Fibroblast of skin of right quadriceps (primary cell): Measurements from ENCODE around the gene MEMO1.
A peak's percentile ranks its signal among the peaks of the same experiment; 100 is the strongest.
"Not testable (repeated sequence)": the region's sequence is repeated elsewhere in the genome, so short reads cannot be mapped to it uniquely, and the experiment has no call there.

ENCODE experiments used
- DNase-seq: peaks from one replicate; pipeline ENCODE4 v3.0.0-alpha.2; 2013

Gene MEMO1

GRCh38 chr2:31901900-31902299 lies 108.9 kb downstream of the MEMO1 start:
- no peak for DNase-seq

DNA sequence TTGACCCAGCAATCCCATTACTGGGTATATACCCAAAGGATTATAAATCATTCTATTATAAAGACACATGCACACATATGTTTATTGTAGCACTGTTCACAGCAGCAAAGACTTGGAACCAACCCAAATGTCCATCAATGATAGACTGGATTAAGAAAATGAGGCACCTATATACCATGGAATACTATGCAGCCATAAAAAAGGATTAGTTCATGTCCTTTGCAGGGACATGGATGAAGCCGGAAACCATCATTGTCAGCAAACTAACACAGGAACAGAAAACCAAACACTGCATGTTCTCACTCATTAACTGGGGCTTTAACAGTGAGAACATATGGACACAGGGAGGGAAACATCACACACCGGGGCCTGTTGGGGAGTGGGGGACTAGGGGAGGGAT lies 110.7 kb downstream of the MEMO1 start:
- DNase-seq: not testable (repeated sequence)

DNA sequence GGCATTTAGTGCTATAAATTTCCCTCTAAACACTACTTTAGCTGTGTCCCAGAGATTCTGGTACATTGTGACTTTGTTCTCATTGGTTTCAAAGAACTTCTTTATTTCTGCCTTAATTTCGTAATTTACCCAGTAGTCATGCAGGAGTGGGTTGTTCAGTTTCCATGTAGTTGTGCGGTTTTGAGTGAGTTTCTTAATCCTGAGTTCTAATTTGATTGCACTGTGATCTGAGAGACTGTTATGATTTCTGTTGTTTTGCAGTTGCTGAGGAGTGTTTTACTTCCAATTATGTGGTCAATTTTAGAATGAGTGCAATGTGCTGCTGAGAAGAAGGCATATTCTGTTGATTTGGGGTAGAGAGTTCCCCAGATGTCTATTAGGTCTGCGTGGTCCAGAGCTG lies 112.5 kb downstream of the MEMO1 start:
- DNase-seq: not testable (repeated sequence)

GRCh38 chr2:31897340-31897739 lies 113.5 kb downstream of the MEMO1 start:
- not testable (repeated sequence) for DNase-seq

- DNase-seq: no peak
Measured at GRCh38 chr2:31896293-31896692, 114.5 kb downstream of the MEMO1 start.

- no peak for DNase-seq
Measured at GRCh38 chr2:31894656-31895055, 116.2 kb downstream of the MEMO1 start.

DNA sequence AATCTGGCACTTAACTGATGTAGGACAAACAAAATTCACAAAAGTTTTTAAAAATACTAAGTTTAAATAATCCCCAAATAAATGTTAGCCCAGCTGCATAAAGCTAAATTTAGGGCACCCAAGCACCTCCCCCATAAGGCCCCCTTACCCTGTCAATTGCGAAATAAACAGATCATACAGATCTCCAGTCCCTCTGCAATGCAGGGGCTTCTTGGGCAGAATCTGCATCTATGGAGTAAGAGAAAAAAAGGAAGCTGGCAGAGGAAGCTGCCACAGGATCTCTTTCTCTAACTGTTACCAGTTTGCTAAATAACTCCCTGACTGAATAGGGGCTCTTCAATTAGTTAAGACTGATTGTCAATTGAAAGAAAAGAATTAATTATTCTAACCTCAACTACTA lies 117.7 kb downstream of the MEMO1 start:
- no peak for DNase-seq

DNA sequence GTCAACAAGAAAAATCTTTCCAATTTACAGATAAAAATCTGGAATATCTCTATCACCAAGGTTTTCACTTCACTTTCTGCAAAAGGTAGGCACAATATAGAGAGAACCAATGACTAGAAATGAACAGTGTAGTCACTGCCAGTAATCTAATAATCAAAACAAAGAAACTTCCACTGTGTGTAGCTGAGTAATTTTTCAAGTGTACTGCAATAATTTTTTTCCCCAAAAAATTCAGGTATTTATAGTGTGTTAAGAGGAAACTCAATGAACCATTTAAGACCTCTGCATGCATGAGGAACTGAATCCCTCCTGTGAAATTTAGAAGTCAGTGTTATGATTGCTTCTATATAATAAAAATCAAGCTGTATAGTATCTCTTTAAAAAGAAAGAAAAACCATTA lies 121.8 kb downstream of the MEMO1 start:
- DNase-seq: no peak

DNA sequence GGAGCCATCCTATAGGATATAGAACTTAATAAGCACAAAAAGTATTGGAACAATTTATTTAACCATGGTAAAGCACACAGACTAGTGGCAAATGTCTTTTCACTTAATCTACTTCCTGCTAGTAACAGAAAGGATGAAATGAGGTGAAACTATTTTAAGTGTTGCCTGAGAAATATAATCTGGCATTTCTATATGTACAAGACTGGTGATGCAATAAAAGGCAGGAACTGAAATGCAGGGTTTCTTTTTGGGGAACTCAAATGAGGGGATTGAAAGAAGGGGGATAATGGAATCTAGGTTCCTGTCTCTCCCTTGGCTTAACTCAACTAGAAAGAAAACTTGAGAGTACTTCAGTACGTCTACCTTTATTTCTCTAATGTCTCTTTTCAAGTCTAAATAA lies 122.3 kb downstream of the MEMO1 start:
- DNase-seq: peak; percentile 15

DNA sequence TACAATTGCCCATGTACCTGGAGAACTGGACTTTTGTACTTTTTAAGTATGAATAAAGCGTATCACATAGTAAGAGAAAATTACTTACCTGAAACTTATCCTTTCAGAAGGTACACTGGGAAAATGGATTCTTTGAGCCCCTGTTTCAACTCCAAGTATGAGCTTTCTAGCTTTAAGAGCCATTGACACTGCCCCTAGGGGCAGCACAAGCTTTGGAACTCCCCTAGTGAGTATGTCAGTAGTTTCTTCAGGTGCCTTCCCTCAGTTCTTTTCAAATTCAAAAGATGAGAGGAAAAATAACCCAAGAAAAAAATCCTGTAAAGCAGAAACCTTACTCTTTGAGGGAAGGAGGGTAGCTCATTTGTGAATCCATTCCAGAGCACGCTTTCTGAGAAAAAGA lies 124.1 kb downstream of the MEMO1 start:
- DNase-seq: no peak

GRCh38 chr2:31877008-31877407 lies 133.8 kb downstream of the MEMO1 start:
- no peak for DNase-seq

DNA sequence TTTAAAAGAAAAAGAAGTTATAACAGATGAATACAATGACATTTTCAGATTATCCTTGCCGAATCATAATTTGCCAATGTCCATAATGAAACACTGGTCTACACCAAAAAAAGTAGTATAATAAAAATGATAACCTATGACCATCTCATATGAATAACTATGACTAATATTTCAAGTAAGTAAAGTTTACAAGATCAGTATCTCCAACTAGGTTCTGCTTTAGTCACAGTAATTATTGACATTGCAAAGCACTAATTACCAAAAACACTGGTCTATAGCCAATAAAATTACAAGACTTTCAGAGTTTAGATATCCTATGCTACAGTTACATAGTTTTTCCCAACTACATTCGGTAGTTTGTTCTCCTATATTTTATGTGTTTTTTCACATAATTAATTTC lies 136.7 kb downstream of the MEMO1 start:
- no peak for DNase-seq

GRCh38 chr2:31865215-31865614 lies 145.6 kb downstream of the MEMO1 start:
- DNase-seq: no peak

DNA sequence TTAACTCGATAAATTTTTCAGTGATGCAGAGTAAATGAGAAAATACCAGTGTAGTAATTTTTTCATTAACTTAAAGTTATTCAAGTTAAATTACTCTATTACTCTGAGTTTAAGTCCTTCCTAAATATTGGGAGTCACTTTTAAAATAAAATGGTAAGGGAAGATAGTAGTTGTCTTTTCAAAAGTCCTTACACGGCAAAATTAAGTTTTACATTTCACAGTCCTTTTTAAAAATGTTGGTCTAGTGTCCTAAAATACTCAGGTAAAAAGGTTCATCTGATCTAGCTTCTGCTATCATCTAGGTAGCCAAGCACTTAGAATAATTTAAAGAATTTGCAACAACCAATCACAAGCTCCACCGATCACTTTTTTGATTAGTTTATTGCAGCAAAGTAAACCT lies 146.9 kb downstream of the MEMO1 start:
- no peak for DNase-seq

- not testable (repeated sequence) for DNase-seq
Measured at GRCh38 chr2:31863015-31863656, 147.7 kb downstream of the MEMO1 start.

GRCh38 chr2:31859959-31860358 lies 150.8 kb downstream of the MEMO1 start:
- no peak for DNase-seq

DNA sequence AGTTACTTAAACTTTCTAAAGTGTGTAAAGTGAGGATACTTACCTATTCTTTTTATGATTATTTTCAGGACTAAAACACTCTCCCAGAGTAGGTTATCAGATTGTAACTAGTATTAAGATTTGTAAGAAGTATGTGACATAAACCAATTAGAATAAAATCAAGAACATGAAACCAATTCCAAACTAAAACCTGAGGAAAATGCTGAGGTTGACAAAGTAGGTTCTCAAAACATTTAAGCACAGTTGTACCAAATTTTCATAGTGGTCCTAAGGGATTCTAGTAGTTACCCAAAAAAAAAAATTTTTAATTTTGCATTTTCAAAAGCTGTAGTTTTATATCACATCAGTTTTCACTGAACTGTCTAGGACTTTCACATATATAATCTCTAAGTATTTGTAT lies 157.3 kb downstream of the MEMO1 start:
- no peak for DNase-seq

GRCh38 chr2:31842150-31842549 lies 168.7 kb downstream of the MEMO1 start:
- not testable (repeated sequence) for DNase-seq

GRCh38 chr2:31835450-31835849 lies 175.4 kb downstream of the MEMO1 start:
- DNase-seq: no peak

DNA sequence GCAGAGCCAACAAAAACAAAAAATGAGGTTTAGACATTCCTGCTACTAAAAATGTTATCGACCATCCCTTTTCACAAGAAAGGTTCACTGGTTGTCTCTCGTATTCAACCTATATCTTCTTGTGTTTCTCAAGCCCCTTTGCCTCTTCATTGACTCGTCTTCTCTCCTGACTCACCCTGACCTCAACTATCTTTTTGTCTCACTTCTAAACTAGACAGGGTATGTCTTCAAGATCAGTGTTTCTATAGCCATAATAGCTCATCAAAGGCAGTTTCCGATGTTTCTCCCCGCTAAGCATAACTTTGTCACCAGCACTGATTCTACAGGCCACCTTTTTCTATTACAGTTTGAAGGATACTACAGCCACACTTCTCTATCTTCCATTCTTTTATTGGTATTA lies 178.4 kb downstream of the MEMO1 start:
- DNase-seq: no peak

DNA sequence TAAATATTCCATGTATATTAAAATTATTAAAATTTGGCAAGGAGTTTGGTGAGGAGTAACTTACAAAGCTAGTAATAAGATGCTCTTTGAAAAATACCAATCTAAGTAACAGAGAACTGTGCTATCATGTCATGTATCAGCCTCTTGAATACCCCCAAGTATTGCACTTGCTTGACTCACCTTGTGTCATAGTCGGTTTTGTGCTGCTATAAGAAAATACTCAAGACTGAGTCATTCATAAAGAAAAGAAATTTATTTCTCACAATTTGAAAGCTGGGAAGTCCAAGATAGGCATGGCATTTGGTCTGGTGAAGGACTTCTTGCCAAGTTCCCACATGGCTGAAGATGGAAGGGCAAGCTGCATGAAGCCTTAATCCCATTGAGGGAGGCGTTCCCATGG lies 179.2 kb downstream of the MEMO1 start:
- no peak for DNase-seq

GRCh38 chr2:31828891-31829290 lies 181.9 kb downstream of the MEMO1 start:
- DNase-seq: no peak

DNA sequence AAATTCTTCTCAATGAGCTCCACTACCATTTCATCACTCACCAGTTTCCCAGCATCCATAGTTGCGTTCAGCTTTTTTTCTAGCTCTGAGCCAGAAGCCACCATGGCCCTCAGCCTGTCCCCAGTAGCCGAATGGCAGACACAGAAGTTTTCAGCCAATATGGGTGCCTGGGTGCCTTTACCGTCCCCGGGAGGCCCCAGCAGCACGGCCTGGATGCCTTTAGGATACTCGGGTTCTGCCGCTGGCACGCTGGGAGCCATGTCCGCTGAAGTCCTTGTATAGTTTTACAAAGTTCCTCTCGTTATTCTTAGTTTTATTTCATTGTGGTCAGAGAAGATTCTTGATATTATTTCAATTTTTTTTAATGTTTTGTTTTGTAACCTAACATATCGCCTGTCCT lies 187.2 kb downstream of the MEMO1 start:
- no peak for DNase-seq

DNA sequence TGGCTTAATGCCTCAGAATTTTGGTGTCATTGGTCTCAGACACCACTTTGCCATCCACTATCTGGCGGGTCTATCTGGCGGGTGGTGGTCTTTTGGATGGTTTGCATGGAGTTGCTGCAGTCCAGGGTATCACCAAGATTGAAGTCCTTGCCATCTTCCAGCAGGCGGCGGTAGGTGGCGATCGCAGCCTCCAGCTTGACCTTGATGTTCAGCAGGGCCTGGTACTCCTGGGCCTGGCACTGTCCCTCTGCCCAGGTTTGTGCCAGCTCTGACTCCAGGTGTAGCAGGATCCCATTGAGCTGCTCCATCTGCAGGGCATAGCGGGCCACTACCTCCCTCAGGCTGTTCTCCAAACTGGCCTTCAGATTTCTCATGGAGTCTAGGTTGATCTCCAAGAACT lies 188.2 kb downstream of the MEMO1 start:
- no peak for DNase-seq
